ENCODE data around the gene TMEM151A.
A peak's percentile ranks its signal among the peaks of the same experiment; 100 is the strongest.

TMEM151A gene

DNA sequence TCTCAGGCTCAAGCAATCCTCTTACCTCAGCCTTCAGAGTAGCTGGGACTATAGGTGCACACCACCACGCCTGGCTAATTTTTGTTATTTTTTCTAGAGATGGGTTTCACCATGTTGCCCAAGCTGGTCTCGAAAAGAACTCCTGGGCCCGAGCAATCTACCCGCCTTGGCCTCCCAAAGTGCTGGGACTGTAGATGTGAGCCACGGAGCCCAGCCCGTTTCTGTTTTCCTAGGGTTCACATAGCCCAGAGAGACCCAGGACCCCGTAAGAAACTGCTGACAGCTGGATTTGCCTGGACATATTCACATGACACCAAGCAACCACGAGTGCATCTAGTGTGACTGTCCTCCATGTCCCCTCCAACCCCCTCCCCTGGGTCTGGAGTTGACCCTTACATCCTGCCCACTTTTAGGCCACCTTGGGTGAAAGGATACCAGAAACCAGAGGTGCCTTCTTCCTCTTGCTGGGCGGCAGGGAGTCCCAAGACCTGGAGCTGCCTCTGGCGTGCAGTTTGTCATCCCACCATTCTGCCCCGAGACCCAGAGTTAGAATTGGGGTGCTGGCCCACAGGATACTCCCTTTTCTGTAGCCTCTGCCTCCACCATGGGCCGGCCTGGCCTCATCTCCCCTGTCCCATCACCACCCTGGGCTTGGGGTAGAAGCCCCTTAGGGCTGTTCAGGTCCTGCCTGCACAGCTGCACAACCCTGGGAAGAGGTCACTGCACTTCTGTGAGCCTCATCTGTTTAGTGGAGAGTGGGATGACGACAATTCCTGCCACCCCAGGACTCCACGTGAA lies 48.2 kb downstream of the TMEM151A start:
- no peak for FAIRE-seq
- TF ChIP-seq POLR2A (IDR thresholded peaks at IDR 0.05; ENCODE audit: low read depth, low read length) = no peak
- DNase-seq (ENCODE audit: insufficient read length, low spot score) = no peak

DNA sequence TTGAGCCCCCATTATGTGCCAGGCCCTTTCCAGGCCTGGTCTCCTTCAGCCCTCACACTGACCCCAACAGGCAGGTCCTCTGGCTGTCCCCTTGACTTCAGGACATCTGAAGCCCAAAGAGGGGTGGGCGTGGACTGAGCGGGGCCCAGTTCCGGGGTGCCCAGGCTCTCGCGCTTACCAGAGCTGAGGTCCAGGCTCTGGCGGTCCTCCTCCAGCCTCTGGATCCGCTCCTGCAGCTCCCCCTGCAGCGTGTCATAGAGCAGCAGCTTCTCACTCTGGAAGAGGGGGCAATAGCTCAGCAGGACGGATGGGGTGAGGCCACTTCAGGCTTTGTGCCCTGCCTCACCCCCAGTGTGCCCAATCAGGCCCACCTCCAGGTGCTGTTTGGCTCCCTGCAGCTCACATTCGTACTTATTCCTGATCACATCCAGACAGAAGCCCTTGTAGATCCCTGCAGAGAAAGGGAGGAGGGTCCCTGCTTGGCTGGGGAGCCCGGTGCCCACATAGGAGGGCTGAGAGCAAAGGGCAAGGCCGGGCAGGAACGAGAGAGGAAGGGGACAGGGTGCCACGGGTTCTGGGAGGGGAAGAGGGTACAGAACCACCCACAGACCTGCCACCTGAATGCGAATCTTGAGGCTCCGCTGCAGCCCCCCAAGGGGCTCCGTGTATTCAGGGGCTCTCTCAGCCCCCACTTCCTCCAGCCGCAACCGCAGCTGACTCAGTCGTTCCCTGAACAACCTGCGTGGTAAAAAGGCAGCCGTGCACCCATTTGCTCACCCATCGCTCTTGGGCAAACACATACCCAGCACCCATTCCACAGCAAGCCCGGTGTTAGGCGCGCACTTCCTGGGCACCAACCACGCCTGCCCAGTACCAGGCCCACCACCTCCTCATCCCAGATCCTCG lies 49.2 kb downstream of the TMEM151A start:
- FAIRE-seq (no peak), DNase-seq (ENCODE audit: insufficient read length, low spot score) (no peak)
- no peak for TF ChIP-seq POLR2A (IDR thresholded peaks at IDR 0.05; ENCODE audit: low read depth, low read length)

DNA sequence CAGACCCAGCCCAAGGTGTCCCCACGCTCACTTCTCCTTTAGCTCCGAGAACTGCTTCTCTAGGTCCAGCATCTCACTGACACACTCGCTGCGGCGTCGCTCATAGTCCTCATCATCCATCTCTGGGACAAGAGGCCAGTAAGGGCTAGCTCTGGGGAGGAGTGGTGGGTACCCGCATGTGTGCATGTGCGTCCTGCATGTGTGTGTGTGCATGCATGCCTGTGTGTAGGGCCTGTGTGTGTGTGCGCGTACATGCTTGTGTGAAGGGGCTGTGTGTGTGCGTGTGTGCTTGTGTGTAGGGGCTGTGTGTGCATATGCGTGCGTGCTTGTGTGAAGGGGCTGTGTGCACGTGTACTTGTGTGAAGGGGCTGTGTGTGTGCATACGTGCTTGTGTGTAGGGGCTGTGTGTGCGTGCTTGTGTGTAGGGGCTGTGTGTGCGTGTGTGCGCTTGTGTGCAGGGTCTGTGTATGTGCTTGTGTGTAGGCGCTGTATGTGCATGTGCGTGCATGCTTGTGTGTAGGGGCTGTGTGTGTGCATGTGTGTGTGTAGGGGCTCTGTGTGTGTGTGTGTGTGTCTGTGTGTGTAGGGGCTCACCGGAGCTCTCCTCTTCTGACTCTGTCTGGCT lies 49.9 kb downstream of the TMEM151A start:
- no peak for TF ChIP-seq POLR2A (IDR thresholded peaks at IDR 0.05; ENCODE audit: low read depth, low read length)
- FAIRE-seq (no peak), DNase-seq (ENCODE audit: insufficient read length, low spot score) (no peak)

DNA sequence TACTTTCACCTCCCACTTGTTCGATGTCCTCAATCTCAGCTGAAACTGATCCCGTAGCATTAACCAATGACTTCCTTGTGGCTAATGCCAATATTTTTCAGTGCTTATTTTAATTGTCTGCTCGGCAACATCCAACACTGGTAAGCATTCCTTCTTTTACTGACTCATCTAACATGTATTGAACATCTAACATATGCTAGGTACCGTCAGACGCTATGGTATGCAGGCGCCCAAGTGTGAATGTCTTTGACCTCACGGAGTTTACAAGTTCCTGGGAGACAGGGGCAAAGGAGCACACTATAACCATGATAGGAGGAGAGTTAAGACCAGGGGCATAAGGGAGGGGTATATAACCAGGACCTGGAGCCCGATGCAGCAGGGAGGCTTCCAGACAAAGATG lies 51.5 kb downstream of the TMEM151A start:
- DNase-seq (ENCODE audit: insufficient read length, low spot score) (no peak), FAIRE-seq (no peak)
- TF ChIP-seq POLR2A (IDR thresholded peaks at IDR 0.05; ENCODE audit: low read depth, low read length) = no peak

DNA sequence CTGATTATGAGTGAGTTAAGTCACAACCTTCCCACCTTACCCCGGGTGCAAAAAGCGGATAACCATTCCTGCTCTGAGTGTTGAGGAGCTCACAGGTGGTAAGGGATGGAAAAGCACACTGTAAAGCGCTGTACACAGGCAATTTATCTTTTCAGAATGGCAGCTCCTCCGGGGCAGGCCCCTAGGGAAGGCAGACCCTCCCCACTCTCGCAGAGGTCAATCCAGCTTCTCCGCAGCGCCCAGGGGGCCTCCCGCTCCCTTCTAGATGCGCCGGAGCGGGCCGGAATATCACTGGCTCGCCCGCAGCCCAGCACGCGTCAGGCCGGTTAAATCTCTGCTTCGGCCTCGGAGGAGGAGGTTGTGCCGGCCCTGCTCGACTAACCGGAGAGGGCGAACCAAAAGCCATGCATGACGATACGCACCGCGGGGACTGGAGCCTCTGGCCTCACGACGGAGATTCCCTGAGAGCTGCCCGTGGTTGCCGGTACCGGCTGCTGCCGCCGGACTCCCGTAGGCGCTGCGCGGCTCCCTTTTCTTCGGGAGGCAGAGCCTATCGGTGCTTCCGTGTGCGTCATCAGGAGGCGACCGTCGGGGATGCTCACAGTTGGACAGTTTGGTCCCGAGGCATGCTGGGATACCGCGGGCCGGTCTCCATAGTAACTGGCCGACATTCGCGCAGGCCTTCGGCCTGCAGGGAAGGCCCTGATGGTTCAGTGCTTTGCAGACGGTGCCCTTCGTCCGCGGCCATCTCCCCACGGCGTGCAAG lies 53.0 kb downstream of the TMEM151A start, which contains the start of gene BRMS1:
TSS of gene BRMS1 (minus strand) at position 555 of the 766 bp plus-strand sequence. CDS start 2,870 bp downstream, outside the sequence.
- FAIRE-seq = no peak
- DNase-seq (ENCODE audit: insufficient read length, low spot score) = peak; percentile 83
- peak; percentile 96 for TF ChIP-seq POLR2A (IDR thresholded peaks at IDR 0.05; ENCODE audit: low read depth, low read length)

DNA sequence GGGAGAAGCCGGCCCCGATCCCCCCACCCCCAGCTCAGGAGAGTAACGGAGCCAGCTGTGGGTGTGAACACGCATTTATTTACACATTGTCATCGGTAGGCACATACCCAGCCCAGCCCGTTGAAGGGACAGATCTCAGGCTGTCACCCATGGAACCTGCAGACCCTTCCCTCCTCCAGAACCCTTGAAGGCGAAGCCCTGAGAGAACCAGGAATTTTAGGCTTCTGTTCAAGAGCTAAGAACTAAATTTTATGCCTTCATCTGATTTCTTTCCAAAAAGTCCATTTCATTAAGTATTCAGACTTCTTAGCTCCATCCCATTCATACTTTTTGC lies 53.6 kb downstream of the TMEM151A start:
- TF ChIP-seq POLR2A (IDR thresholded peaks at IDR 0.05; ENCODE audit: low read depth, low read length) = no peak
- DNase-seq (ENCODE audit: insufficient read length, low spot score) (no peak), FAIRE-seq (no peak)

All from H54 (cell line).